T1000 (cell line): ENCODE results near the gene FNDC5.

Experiments used
- DNase-seq: peaks from one replicate; lab custom pipeline; 2025; ENCODE audit warnings: mixed read lengths; lab: John Stamatoyannopoulos, UW

The FNDC5 gene

DNA sequence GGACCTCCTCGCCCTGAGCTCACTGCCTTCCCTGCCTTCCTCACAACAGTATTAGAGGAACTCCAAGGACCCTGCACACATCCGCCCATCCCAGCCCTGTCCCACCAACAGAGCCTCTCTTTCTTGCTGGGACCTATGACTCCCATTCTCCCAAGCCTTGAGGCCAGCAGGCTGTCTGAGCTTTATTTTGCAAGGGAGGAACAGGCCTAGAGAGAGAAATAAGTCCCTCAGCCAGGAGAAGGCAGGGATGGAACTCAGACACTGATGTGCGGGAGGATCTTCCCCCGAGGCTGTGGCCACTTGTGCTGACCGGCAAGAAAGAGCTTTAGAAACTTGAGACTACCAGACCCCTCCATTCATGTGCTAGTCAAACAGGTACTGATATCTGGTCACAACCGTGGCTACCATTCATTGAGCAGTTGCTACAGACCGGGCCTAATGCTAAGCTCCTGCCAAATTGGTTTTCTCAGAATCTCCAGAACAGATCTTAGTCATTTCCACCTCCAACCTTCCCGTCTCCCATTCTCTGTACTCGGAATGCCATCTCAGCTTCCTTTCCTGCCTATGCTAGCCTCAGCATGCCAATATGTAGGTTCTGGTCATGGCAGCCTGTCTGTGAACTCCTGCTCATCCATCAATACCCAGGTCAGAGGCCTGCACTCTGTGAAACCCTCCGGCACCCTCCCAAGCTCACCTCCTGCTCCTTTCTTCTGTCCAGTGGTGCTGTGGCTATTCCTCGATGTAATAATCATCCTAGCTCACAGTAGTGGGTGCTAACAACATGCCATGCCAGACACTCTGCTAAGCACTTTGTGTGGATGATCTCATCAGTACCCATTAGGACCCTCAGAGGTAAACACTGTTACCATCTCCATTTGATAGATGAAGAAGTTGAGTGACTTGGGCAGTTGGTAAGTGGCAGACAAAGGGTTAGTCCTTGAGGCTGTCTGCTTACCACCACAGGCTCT, 26.7 kb upstream of the FNDC5 start:
- no peak for DNase-seq

DNA sequence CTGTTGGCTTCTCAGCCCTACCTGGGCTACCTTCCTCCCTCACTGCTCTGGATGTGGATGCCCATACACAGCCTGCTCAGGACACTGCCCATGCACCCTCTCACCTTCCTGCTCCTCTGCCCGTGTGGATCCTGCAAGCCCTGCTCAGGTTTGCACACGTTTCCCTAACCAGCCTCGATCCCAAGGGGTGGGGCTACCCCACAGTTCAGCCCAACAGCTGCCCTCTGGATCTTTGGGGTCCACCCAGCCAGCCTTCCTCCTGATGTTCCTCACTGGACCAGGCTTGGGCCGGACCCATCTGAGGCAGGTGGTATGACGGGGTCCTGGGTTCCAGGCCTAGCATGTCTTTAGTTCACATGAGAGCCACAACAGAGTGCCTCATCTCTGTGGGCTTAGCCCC, 25.7 kb upstream of the FNDC5 start:
- DNase-seq = no peak

DNA sequence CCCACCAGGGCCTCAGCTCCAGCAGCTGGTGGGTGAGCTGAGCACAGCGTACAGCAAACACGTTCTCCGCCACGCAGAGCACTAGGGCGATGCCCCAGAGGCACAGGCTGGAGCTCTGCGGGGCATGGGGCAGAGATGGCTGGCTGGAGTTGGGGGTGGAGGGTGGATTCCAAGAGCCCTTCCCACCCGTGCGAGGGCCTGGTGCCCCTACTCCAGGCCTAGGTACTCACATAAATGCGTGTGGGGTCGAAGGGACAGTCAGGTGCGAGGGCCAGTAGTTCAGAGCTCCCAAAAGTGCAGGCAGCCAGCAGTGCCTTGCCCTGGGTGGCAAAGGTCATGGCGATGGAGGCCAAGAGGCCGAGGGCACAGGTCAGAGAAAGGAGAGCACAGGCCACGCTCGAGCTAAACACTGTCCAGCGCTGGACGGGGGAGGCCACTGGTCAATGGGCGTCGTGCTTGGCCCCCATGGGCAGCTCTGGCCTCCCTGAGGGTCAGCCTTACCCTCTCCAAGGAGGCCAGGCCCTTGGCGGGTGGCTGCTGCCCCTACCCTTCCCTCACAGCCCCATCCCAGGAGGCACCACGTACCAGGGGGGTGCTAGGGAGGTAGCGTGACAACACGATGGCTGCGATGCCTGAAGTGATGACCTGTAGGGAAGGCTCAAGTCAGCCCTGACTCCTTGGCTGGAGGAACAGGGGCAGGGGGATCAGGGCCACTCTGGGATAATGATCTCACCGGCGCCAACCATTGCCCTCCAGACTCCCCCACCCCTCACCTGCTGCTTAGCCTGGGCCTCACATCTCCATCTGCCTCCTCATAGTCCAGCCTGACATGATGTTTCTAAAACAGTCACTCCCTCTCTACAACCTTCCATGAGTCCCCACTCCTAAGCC, 24.9 kb upstream of the FNDC5 start:
- no peak for DNase-seq

DNA sequence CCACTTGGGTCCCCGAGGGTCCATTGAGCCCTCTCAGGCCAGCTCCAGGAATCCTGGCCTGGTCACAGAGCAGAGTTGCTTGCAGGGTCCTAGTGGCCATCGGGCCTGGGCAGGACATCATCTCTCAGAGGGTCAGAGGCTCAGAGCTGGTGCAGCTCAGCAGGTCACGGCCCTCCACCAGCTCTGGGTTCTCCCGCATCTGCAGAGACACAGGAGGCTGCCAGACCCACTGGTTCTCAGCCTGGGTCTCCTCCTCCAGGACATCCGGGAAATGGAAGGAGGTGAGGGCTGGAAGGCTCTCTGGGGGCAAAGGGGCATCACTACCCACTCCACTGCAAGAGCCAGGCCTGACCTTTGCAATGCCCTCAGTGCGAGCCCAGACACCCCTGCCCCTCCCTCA, 24.0 kb upstream of the FNDC5 start:
- no peak for DNase-seq

DNA sequence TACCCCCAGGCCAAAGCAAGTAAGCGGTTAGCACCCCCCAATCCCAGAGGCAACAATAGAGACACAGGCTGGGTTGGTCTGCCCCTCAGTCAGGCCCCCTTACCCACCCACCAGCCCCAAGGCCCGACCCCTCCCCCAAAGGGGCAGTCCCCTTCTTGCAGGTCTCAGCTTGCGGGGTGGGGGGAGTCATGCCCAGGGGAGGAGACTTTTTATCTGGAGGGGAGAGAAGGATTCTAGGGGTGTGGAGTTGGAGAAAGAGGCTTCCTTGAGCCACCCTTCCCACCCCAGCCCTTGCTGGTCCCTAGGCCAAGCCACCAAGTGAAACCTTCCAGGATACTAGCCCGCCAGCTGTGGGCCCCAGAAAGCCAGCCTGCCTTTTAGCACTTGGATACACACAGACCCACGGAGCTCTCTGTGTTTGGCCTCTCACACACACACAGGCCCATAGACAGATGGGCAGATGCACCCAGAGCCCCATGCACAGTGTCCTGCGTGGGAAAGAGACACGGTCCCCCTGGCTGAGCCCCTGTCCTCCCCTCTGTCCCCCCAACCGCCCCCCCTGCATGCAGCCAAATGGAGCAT, 23.4 kb upstream of the FNDC5 start:
- DNase-seq = no peak

DNA sequence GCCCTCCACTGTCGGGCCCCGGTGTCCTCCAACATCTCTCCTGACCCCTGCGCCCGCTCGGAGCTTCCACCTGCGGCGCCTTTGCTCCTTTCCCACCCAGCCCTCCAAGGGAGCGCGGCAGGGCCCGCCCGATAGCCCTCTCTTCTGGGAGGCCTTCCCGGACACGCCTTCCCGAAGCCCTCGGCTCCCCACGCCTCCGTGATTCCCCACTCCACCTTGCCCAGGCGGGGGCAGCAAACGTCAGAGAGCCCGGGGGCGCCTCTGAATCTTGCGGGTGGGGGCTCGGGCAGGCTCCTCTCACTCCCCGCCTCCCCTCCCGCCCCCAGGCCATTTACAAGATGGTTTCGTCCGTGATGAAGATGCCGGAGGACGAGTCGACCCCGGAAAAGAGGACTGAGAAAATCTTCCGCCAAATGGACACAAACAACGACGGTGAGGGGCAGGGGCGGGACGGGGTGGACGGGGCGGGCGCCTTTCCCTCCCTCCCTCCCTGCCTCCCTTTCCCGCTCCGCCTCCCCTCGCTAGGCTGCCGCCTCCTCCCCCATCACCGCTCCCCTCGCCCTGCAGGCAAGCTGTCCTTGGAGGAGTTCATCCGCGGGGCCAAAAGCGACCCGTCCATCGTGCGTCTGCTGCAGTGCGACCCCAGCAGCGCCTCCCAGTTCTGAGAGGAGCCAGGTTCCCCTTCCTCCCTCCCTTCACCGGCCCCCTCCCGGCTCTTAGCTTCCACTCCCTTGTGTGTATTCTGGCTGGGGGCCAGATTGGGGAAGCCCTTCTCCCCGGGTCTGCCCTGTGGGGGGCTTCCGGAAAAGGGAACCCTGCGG, 22.7 kb upstream of the FNDC5 start:
- DNase-seq = no peak

DNA sequence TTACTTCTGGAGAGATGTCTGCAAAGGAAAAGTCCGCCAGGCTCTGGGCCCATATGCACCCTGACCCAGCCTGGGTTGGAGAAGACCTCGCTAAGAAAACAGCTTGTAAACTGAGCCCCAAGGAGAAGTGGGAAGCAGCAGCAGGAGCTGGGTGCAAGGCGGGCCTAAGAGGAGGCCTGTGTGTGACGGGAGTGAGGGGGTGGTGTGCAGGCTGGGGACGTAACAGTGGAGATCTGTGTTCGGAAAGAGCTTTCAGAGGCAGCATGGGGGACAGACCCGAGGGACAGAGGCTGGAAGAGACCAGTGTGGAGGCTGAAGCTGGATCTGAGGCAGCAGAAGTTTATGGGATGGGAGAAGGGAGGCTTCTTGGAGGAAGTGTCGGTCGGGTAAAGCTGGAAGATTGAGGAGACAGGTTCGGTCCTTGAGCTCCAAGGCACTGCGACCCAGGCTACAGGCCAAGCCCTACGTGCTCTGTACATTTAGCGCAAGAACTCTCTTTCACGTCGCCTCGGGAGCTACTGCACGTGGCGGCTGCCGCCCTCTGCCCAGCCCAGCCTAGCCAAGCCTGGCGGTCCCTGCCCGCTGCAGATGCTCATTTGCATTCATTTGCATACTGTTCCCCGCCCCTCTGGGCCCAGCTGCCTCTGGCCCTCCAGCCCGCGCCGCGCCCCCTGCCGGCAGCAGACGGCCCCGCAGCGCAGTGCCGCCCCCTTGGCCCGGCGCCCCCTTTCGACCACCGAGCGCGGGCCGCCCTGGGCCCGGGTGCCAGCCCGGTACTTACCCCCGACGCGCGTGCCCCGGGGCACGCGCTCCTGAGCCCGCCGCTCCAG, 21.9 kb upstream of the FNDC5 start:
- no peak for DNase-seq

DNA sequence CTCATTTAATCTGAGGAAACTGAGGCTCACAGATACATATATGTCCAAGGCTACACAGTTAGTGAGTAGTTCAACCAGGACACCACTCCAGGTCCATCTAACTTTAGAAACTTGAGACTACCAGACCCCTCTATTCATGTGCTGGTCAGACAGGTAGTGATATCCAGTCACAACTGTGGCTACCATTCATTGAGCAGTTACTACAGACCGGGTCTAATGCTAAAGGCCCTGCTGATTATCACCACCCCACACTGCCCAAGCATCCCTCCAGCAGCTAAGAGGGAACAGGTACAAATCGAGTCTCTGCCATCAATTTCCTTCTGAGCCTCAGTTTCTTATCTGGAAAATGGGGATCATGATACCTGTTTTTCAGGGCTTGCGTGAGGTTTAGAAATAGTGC, 20.9 kb upstream of the FNDC5 start:
- no peak for DNase-seq

DNA sequence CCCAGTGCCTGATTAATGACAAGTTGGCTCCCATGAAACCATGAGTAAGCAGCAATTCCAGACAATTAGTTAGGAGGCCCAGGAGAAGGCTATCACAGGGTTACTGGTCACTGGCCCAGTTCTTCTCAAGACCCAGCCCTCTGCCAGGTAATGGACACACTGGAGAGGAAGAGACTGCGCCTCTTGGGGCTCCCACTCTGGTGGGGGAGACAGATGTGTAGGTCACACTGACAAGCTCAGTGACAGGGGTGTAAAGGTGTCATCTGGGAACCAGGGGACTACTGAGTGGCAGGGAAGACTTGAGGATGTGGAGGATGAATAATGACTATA, 20.5 kb upstream of the FNDC5 start:
- no peak for DNase-seq

DNA sequence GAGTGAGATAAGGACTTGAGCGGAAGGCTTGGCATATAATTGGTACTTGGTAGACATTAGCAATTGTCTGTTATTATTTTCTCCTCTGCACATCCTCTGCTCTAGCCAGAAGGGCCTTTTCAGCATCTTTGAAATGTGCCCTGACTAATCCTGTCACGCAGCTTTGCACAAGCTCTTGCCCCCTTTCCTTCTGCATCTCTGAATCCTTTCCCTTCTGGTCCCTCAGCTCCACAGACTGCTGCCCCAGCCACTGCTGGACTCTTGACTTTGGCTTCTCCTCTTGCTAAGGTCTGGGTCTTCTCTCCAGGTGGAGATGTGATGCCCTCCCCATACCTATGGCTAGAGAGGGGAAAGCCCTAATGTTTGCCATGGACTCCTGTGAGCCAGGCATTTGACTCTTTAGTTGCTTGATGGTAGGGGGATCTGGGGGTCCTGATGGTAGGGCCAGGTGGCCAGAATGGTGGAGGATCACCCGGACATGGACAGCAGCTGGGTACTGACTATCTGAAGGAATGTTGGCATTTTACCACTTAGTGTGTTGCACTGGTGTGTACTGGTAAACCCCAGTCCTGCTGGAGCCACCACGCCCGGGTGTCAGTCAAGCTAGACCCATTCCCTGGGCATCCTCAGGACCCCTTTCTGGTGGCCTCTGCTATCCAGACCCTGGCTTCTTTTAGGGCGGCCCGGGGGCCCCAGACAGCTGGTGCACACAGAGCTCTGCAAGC, 20.0 kb upstream of the FNDC5 start:
- DNase-seq = no peak

DNA sequence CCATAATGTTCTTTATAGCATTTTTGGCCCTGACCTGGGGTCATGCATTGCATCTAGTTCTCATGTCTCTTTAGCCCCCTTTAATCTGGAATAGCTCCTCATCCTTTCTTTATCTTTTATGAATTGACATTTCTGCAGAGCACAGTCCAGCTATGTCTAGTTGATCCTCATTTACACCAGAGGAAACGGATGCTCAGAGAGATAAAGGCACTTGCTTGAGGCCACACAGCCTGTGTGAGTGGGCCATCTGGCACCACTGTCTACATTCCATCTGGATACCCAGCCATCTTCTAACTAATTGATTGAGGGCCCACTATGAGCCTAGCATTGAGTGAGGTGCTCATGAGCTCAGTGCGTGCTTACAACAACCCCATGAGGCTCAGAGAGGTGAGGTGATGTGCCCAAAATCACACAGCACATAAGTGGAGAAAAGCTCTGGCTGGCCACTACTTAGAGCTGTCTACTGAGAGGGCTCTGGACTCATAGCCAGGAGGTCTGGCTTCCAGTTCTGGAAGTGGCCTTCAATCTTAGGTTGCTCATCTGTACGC, 19.1 kb upstream of the FNDC5 start:
- DNase-seq = no peak

DNA sequence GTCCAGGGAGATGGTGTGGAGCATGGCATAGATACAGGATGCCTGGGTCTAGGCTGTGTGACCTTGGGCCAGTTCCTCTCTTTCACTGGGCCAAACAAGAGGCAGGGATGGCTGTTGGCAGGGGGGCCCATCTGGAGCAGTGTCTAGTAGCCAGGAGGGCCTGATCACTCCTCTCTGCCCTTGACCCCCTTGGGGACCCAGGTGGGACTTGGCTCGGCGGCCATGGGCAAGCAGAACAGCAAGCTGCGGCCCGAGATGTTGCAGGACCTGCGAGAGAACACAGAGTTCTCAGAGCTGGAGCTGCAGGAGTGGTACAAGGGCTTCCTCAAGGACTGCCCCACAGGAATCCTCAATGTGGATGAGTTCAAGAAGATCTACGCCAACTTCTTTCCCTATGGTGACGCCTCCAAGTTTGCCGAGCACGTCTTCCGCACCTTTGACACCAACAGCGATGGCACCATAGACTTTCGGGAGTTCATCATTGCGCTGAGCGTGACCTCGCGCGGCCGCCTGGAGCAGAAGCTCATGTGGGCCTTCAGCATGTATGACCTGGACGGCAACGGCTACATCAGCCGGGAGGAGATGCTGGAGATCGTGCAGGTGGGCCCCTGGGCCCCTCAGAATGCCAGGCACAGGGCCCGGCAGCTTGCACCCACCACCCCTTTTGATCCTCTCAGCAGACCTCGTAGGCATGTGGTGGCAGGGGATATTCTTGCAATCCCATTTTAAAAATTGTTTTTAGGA, 18.1 kb upstream of the FNDC5 start:
- DNase-seq = no peak

DNA sequence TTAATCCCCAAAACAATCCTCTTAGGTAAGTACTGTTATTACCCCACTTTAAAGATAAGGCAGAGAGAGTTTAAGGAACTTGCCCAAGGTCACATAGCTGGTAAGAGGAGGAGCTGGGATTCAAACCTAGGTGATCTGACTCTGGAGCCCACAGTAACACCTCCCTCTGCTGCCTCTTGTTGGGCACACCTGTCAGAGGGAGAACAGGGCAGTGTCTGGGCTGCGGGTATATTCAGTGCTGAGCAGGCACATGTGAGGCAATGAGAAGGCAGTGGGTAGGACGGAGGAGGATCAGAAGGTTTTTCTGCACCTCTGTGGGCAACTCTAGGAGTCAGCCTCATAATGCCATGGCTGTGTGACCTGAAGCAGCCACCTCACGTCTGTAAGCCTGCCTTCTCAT, 17.4 kb upstream of the FNDC5 start:
- no peak for DNase-seq

DNA sequence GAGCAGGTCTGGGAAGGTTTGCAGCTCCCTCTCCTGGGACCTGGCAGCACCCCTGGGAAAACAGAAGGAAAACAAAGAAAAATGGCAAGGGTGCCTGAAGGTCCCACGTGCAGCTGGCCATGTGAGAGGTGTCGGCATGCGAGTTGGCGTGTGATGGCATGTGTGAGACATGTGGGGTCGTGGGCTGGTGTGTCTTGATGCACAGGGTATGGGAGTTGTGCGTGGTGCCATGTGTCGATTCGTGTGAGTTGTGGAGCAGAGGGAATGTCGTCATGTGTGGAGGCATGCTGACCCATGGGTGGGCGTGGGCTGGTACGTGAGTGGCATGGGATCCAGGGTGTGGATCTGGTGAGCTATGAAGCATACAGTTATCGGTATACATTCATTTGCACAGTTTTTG, 16.9 kb upstream of the FNDC5 start:
- DNase-seq = no peak

DNA sequence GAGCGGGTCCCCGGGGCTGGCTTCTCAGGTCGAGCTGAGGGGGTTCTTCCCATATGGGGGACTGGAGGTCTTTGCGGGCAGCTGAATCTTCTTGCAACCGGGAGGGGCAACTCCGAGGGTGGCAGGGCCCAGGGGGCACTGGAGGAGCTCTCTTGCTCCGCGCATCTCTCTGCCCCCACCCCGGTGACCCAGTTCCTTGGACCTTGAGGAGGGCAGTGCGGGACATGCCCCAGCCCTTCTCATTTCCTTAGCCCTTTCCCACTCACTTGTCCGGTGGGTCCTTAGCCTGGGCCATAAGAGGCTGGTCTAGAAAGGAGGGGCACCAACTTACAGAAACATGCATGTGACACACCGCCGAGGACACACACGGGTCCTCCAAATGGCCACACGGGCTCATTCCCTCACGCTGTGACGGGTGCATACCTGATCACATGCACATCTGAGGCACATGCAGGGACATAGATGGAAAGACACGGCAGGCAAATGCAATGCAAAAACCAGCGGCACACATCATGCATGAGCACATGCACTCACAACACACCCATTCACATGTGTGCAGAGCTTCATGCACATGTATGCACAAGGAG, 16.2 kb upstream of the FNDC5 start:
- no peak for DNase-seq

DNA sequence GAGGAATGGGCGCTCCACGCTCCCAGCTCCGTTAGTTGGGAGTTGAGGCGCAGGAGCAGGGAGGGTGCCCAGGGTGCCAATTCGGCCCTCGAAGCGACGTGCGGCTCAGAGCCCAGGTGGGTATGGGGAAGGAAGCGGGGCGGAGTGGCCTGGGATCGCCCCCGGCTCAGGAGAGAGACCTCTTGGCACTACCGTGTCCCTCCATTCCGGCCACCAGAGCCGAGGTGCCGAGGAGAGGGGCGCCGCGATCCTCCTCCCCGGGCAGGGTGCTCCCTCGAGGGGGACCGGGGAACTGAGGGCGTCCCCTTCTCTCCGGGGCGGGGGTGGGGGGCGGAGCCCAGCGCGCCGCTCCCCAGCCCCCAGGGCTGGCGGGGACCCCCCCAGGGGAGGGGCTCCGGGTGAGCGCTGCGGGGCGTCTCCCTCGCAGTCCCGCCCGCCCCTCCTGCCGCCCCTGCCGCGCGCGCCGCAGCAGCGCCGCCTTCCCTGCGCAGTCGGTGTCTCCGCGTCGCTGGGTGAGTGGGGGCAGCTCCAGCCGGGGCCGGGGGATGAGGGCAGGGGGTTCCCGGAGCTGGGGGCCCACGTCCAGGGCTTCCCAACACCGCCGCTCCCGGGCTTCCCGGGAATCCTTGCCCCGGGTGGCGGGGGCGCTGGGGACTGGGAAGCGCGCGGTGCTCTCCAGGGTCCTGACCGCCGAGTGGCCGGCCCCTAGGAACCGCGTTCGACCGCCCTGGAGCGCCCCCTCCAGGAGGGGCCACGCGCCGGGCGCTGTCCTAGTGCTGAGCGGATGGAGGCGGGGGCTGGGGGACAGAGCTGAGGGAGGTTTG, 15.5 kb upstream of the FNDC5 start, which contains the start of gene HPCA:
TSS of gene HPCA (plus strand) at position 488 of the 824 bp plus-strand sequence. CDS start 2,408 bp downstream, outside the sequence.
- no peak for DNase-seq

DNA sequence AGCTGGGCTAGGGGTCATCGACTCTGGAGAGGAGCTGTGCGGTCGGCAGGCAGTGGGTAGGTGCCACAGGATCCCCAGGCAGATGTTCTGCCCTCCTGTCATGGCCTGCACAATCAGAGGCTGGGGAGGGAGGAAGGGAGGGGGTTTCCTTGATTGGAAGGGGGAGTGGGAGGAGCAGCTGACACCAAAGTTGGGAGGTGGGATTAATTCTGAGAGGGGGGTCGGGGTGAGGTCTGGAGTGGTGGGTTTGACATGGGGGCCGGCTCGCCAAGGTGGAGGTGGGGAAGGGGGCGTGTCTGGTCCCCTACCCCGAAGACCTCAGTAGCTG, 14.9 kb upstream of the FNDC5 start:
- no peak for DNase-seq

DNA sequence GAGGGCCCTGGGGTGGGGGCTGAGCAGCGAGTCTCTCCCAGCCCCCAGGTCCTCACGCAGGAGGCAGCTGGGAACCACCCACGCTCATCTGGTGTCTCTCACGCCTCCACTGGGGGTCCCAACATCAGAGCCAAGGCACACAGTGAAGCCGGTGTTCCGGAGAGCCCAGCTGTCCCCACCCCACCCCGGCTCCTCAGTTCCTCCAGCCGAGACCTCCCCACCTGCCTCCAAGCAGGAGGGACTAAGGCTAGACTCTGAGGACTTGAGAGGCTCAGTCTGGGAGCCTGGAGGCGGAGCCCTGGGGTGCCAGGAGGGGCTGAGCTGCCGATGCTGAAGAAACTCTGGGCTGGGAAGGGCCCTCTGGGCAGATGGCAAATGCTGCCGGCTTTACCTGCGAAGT, 14.0 kb upstream of the FNDC5 start:
- no peak for DNase-seq
